ENCODE data around the gene CARD11. TPM values are rescaled to one million over a fixed set of nuclear protein-coding genes. Genes with fewer than 3 reads are reported as not detected.

The CARD11 gene
- polyA plus RNA-seq, 4 donors, result 0.67 to 5.4 (median 3.2) TPM

GRCh38 chr7:2940466-2940865, 103.2 kb downstream of the CARD11 start:
- Histone ChIP-seq H3K27ac (ENCODE audit: low read depth in 1 of 3, low read length in 2 of 3) (no peak overlapping the region), H3K4me1 (ENCODE audit: control insufficient read depth in 3 of 3, insufficient read depth in 2 of 3, low read depth in 1 of 3, low read length in 2 of 3) (no peaks in the 10 kb centered on the region), H3K4me3 (ENCODE audit: low read depth in 1 of 3, low read length in 3 of 3) (no peak overlapping the region), H3K27me3 (ENCODE audit: control insufficient read depth in 3 of 3, insufficient read depth in 3 of 3, low read length in 3 of 3) (no peaks in the 10 kb centered on the region), H3K36me3 (ENCODE audit: control insufficient read depth in 3 of 3, insufficient read depth in 2 of 3, low read depth in 1 of 3, low read length in 3 of 3) (peaks cover 0 to 15% (median 0%) of the 10 kb centered on the region in 3 donors), H3K9me3 (ENCODE audit: control insufficient read depth in 2 of 2, insufficient read depth in 1 of 2, low read depth in 1 of 2, low read length in 1 of 2) (no peaks in the 10 kb centered on the region)
- FAIRE-seq, result no peak
- DNase-seq, result no peak

DNA sequence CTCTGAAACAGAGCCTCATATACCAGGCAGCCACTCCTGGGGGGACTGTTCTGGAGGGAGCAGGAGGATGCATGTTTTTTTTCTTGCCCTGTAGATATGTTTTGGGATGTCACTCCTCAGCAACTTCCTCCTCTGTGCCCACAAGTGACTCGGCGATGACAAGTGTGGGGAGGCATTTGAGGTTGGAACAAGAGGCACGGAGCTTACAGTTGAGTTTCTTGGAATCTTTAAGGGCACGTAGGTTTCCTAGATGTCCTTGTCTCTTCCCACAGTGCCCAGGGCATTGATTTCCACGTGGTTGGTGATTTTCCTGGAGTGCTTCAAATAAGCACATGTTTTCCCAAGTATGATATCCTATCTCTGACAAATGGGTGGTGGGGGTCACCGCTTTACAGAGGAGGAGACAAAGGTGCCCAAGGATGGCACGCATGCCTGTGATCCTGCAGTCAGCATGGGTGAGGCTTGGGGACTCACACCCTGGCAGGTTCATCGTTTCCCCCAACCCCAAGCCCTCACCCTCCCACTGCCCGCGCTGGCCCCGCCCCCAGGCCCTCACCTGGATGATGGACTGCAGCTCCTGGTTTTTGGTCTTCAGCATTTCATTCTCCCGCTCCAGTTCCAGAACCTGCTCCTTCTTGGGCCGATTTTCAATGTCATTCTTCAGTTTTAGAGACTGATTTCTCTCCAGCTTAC, 104.3 kb downstream of the CARD11 start:
- H3K27ac ChIP-seq (ENCODE audit: low read depth in 1 of 3, low read length in 2 of 3), result no peak overlapping the region
- WGBS, 3 donors, result 79 to 83% (median 80%) methylated on average over 13 of the region's 13 CpGs
- FAIRE-seq, result no peak
- H3K27me3 ChIP-seq (ENCODE audit: control insufficient read depth in 3 of 3, insufficient read depth in 3 of 3, low read length in 3 of 3), result no peaks in the 10 kb centered on the region
- H3K9me3 ChIP-seq (ENCODE audit: control insufficient read depth in 2 of 2, insufficient read depth in 1 of 2, low read depth in 1 of 2, low read length in 1 of 2), result no peaks in the 10 kb centered on the region
- no peaks in the 10 kb centered on the region for H3K4me1 ChIP-seq (ENCODE audit: control insufficient read depth in 3 of 3, insufficient read depth in 2 of 3, low read depth in 1 of 3, low read length in 2 of 3)
- no peak overlapping the region for H3K4me3 ChIP-seq (ENCODE audit: low read depth in 1 of 3, low read length in 3 of 3)
- H3K36me3 ChIP-seq (ENCODE audit: control insufficient read depth in 3 of 3, insufficient read depth in 2 of 3, low read depth in 1 of 3, low read length in 3 of 3), result peaks cover 0 to 14% (median 0%) of the 10 kb centered on the region in 3 donors
- no peak for DNase-seq

- H3K27ac ChIP-seq (ENCODE audit: low read depth in 1 of 3, low read length in 2 of 3), result no peak overlapping the region
- peaks cover 0 to 7% (median 0%) of the 10 kb centered on the region in 3 donors for H3K36me3 ChIP-seq (ENCODE audit: control insufficient read depth in 3 of 3, insufficient read depth in 2 of 3, low read depth in 1 of 3, low read length in 3 of 3)
- 85 to 87% (median 86%) methylated on average over 19 of the region's 19 CpGs for WGBS, 3 donors
- no peak for FAIRE-seq
- no peak for DNase-seq
- no peak overlapping the region for H3K4me3 ChIP-seq (ENCODE audit: low read depth in 1 of 3, low read length in 3 of 3)
- H3K27me3 ChIP-seq (ENCODE audit: control insufficient read depth in 3 of 3, insufficient read depth in 3 of 3, low read length in 3 of 3), result no peaks in the 10 kb centered on the region
- H3K9me3 ChIP-seq (ENCODE audit: control insufficient read depth in 2 of 2, insufficient read depth in 1 of 2, low read depth in 1 of 2, low read length in 1 of 2), result no peaks in the 10 kb centered on the region
- H3K4me1 ChIP-seq (ENCODE audit: control insufficient read depth in 3 of 3, insufficient read depth in 2 of 3, low read depth in 1 of 3, low read length in 2 of 3), result no peaks in the 10 kb centered on the region
Observed at GRCh38 chr7:2938514-2939192, 105.0 kb downstream of the CARD11 start.

- Histone ChIP-seq H3K27ac (ENCODE audit: low read depth in 1 of 3, low read length in 2 of 3) (no peak overlapping the region), H3K4me1 (ENCODE audit: control insufficient read depth in 3 of 3, insufficient read depth in 2 of 3, low read depth in 1 of 3, low read length in 2 of 3) (no peaks in the 10 kb centered on the region), H3K4me3 (ENCODE audit: low read depth in 1 of 3, low read length in 3 of 3) (no peak overlapping the region), H3K27me3 (ENCODE audit: control insufficient read depth in 3 of 3, insufficient read depth in 3 of 3, low read length in 3 of 3) (no peaks in the 10 kb centered on the region), H3K36me3 (ENCODE audit: control insufficient read depth in 3 of 3, insufficient read depth in 2 of 3, low read depth in 1 of 3, low read length in 3 of 3) (peaks cover 0 to 7% (median 0%) of the 10 kb centered on the region in 3 donors), H3K9me3 (ENCODE audit: control insufficient read depth in 2 of 2, insufficient read depth in 1 of 2, low read depth in 1 of 2, low read length in 1 of 2) (no peaks in the 10 kb centered on the region)
- FAIRE-seq, result no peak
- 79 to 91% (median 87%) methylated on average over 19 of the region's 19 CpGs for WGBS, 3 donors
- no peak for DNase-seq
Observed at GRCh38 chr7:2937701-2938513, 105.8 kb downstream of the CARD11 start.

DNA sequence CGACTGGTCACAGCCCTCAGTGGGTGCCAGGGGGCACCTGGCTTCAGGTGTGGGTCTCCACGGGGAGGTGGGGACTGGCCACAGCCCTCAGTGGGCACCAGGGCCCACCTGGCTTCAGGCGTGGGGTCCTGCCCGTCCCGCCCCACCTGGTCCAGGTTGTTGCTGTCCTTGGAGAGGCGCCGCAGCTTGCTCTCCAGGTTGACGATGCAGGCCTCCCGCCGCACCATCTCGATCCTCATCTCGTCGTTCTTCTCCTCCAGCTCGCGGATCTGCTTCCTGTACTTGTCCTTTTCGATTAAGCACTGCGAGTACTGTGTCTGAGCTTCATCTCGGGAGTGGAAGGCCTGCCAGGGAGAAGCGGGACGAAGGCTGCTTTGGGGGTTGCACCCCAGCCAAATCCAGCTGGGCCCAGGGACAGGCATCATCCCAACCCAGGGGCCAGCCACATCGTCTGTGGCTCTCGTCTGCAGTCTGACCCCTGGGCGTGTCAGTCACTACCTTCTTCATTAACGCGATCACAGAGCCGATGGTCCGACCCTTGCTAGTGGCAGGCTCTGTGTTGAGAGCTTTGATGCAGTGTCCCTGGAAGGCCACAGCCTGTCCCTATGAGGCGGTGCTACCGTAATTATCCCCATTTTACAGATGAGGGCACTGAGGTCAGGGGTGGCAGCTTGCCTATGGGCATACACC, 106.6 kb downstream of the CARD11 start:
- no peaks in the 10 kb centered on the region for H3K27me3 ChIP-seq (ENCODE audit: control insufficient read depth in 3 of 3, insufficient read depth in 3 of 3, low read length in 3 of 3)
- FAIRE-seq, result no peak
- no peaks in the 10 kb centered on the region for H3K9me3 ChIP-seq (ENCODE audit: control insufficient read depth in 2 of 2, insufficient read depth in 1 of 2, low read depth in 1 of 2, low read length in 1 of 2)
- peaks cover 0 to 7% (median 0%) of the 10 kb centered on the region in 3 donors for H3K36me3 ChIP-seq (ENCODE audit: control insufficient read depth in 3 of 3, insufficient read depth in 2 of 3, low read depth in 1 of 3, low read length in 3 of 3)
- no peak overlapping the region for H3K4me3 ChIP-seq (ENCODE audit: low read depth in 1 of 3, low read length in 3 of 3)
- no peak overlapping the region for H3K27ac ChIP-seq (ENCODE audit: low read depth in 1 of 3, low read length in 2 of 3)
- 85 to 93% (median 90%) methylated on average over 27 to 29 of the region's 29 CpGs for WGBS, 3 donors
- no peaks in the 10 kb centered on the region for H3K4me1 ChIP-seq (ENCODE audit: control insufficient read depth in 3 of 3, insufficient read depth in 2 of 3, low read depth in 1 of 3, low read length in 2 of 3)
- DNase-seq, result no peak

DNA sequence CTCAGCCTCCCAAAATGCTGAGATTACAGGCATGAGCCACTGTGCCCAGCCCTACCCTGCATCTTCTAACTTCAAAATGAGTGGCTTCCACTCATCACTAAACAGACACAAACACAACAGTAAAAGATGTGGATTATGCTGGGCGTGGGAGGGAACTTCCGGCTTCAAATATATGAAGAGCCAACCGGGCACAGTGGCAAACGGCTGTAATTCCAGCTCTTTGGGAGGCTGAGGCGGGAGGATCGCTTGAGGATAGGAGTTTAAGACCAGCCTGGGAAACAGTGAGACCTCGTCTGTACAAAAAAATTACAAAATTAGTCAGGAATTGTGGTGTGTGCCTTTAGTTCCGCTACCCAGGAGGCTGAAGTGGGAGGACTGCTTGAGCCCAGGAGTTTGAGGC, 107.4 kb downstream of the CARD11 start:
- DNase-seq (no peak), FAIRE-seq (no peak)
- Histone ChIP-seq H3K27me3 (ENCODE audit: control insufficient read depth in 3 of 3, insufficient read depth in 3 of 3, low read length in 3 of 3) (no peaks in the 10 kb centered on the region), H3K36me3 (ENCODE audit: control insufficient read depth in 3 of 3, insufficient read depth in 2 of 3, low read depth in 1 of 3, low read length in 3 of 3) (peaks cover 0 to 7% (median 0%) of the 10 kb centered on the region in 3 donors), H3K9me3 (ENCODE audit: control insufficient read depth in 2 of 2, insufficient read depth in 1 of 2, low read depth in 1 of 2, low read length in 1 of 2) (no peaks in the 10 kb centered on the region), H3K4me1 (ENCODE audit: control insufficient read depth in 3 of 3, insufficient read depth in 2 of 3, low read depth in 1 of 3, low read length in 2 of 3) (no peaks in the 10 kb centered on the region), H3K4me3 (ENCODE audit: low read depth in 1 of 3, low read length in 3 of 3) (no peak overlapping the region), H3K27ac (ENCODE audit: low read depth in 1 of 3, low read length in 2 of 3) (no peak overlapping the region)
- WGBS, 3 donors, result 84 to 93% (median 87%) methylated on average over 8 of the region's 8 CpGs

DNA sequence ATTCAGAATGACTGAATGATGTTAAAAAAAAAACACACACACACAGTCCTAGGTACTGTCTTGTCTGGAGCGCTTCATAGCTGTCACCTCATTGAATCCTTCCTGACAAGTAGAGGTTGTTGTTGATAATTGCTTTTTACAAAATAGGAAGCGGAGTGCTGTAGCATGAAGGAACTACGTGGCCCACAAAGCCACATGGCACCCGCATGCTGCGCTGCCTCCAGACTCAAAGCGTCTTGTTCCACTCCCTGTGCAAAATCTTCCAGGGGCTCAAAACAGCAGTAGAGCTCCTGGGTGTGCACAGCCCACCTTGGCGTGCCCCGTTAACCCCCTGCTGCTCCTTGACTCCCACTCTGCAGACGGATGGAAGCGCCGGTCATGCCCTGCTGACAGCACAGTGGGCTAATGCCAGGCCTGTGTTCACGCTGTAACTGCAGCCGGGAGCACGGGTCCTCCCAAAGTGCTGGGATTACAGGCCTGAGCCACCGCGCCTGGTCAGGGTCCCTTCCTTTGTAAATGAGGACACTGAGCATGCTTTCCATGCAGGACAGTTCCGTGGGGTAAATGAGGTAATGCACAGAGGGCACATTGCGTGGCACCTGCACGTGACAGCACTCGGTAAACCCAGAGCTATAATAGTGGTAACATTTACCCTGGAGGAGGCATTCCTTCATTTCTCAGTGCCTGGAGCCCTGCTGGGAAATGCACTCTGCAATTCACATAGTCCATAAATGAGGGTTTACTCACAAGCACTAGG, 108.5 kb downstream of the CARD11 start:
- 88 to 93% (median 91%) methylated on average over 20 of the region's 20 CpGs for WGBS, 3 donors
- Histone ChIP-seq H3K27me3 (ENCODE audit: control insufficient read depth in 3 of 3, insufficient read depth in 3 of 3, low read length in 3 of 3) (no peaks in the 10 kb centered on the region), H3K27ac (ENCODE audit: low read depth in 1 of 3, low read length in 2 of 3) (no peak overlapping the region), H3K4me1 (ENCODE audit: control insufficient read depth in 3 of 3, insufficient read depth in 2 of 3, low read depth in 1 of 3, low read length in 2 of 3) (no peaks in the 10 kb centered on the region), H3K4me3 (ENCODE audit: low read depth in 1 of 3, low read length in 3 of 3) (no peak overlapping the region), H3K36me3 (ENCODE audit: control insufficient read depth in 3 of 3, insufficient read depth in 2 of 3, low read depth in 1 of 3, low read length in 3 of 3) (peaks cover 0 to 7% (median 0%) of the 10 kb centered on the region in 3 donors), H3K9me3 (ENCODE audit: control insufficient read depth in 2 of 2, insufficient read depth in 1 of 2, low read depth in 1 of 2, low read length in 1 of 2) (no peaks in the 10 kb centered on the region)
- FAIRE-seq (no peak), DNase-seq (no peak)

Measured in small intestine (tissue), 7 donors.